Measurements from ENCODE around the gene AGAP1.

DNA sequence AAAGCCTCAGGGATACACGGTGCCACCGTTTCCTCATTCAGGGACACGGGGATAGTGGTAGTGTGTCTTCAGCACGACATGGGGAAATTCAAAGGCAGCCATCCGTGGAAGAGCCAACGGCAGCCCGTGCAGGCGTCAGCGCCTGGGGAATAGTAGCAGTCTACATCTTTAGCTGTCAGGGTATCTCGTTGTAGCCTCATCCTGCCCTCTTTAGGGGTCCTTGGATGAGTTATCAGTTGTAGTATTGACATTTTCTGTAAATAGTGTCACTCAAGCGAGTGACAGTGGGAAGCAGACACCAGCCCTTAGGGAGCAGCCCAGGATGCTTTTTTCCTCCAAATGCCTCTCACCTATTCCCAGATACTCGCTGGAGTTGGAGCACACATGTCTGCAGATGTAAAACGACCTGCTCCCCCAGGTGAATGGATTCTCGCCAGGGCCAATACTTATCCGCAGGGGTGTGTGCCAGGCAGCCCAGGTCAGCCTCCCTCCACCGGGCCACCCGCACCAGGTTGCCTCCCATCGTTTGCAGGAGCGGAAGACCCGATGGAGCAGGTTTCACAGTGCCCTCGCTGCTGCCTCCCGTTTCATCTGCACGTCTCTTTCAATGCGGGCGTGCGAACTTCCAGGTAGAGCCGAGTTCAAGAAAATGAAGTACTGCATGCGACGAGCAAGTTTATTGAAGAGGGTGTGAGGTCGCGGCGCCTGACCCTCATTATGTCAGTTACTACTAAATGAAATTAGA, 41.0 kb downstream of the AGAP1 start:
- TF ChIP-seq, protein P1, sequence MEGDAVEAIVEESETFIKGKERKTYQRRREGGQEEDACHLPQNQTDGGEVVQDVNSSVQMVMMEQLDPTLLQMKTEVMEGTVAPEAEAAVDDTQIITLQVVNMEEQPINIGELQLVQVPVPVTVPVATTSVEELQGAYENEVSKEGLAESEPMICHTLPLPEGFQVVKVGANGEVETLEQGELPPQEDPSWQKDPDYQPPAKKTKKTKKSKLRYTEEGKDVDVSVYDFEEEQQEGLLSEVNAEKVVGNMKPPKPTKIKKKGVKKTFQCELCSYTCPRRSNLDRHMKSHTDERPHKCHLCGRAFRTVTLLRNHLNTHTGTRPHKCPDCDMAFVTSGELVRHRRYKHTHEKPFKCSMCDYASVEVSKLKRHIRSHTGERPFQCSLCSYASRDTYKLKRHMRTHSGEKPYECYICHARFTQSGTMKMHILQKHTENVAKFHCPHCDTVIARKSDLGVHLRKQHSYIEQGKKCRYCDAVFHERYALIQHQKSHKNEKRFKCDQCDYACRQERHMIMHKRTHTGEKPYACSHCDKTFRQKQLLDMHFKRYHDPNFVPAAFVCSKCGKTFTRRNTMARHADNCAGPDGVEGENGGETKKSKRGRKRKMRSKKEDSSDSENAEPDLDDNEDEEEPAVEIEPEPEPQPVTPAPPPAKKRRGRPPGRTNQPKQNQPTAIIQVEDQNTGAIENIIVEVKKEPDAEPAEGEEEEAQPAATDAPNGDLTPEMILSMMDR (IDR thresholded peaks at IDR 0.05) = no peak
- no peak for TF ChIP-seq POLR2A (IDR thresholded peaks at IDR 0.05)

Measured in uterus (tissue), 2 donors.